Astrocyte (in vitro differentiated cells and primary cell): ENCODE measurements around the gene ZFYVE21.

Experiments
- CTCF ChIP-seq: IDR thresholded peaks from 2 replicates; pipeline ENCODE4 v1.5.1; 2011; ENCODE audit warnings: low read depth, mild to moderate bottlenecking, inconsistent platforms, low read length, moderate library complexity; ENCODE audit not compliant: insufficient read depth
- EZH2 ChIP-seq: IDR thresholded peaks from 2 replicates; pipeline ENCODE4 v1.6.1; 2012; ENCODE audit warnings: mild to moderate bottlenecking, low read length, inconsistent platforms; ENCODE audit not compliant: insufficient read depth

- TF ChIP-seq CTCF (no peak), EZH2 (no peak)
Measured at GRCh38 chr14:103762036-103762435, 46.4 kb downstream of the ZFYVE21 start.
